Activated CD4-positive, CD25-positive, alpha-beta regulatory T cell (primary cell): Measurements from ENCODE around the gene BDH2.

ENCODE experiments used
- DNase-seq, 4 experiments: peaks; one replicate each; lab custom pipeline; 2025; lab: John Stamatoyannopoulos, UW

BDH2 gene

DNA sequence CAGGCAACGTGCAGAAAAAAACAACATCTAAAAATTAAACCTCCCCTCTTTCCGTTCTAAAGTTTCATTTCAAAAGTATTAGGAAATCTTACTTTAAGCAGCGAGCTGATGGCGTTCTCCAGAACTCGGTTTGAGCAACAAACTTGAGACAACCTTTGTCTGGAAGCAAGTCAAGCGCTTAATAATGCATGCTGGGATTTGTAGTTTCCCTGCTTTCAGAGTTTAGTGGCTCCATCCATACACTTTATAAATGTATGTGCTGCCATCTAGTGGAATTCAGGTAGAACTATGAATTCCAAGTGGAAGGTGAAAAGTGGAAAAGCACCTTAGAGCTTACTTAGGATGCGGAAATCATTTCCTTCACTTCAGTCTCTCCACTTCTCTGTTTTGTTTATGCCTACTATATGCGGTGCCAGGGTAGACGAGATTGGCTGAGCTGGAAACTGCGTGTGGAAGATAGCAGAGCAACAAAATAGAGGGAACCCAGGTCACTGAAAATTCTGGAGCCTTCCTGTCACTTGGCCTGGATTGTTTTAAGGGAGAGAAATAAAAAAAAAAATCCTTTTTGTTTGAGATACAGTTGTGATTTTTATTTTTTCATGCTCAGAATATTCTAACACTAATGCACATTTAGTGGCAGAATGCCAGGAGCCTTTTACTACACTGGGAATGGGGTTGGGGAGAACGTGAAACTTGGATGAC lies at the start of gene BDH2:
Gene BDH2 (minus strand): TSS at position 144 of the 702 bp plus-strand sequence. CDS start 3,580 bp downstream, outside the sequence.
- peak in 2 of 4 experiments; percentile 8 to 18 for DNase-seq

DNA sequence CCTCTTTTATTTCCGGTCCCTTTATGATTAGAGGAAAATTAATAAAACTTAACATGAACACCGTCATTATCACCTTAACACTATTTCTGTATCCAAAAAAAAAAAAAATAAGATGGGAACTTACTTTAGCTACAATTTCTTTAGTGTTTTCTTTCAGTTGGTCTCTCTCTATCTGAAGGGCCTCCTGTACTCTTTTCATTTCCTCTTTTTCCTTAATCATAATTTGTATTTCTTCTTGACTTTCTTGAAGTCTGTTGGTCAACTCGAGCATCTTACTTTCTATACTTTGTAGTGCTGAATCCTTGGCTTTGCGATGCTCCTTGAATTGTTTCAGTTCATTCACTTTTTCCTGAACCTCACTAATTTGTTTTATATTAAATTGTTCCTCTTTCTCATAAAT lies 45.3 kb upstream of the BDH2 start:
- DNase-seq = no peak

DNA sequence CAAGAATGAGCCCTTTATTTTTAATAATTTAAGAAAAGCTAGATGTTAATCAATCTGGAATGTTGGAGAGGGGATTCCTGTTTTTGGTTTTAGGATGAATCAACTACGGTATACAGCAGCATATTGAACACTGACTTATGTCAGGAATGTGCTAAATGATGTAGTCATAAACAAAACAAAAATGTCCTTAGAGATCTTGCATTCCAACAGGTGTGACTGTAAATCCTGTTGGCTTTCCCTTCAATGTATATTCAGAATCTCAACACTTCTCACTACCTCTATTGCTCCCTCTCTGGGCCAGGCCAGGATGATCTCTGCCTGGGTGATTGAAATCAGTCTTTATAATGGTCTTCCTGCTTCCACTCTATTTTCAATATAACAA lies 37.8 kb upstream of the BDH2 start:
- DNase-seq = no peak

DNA sequence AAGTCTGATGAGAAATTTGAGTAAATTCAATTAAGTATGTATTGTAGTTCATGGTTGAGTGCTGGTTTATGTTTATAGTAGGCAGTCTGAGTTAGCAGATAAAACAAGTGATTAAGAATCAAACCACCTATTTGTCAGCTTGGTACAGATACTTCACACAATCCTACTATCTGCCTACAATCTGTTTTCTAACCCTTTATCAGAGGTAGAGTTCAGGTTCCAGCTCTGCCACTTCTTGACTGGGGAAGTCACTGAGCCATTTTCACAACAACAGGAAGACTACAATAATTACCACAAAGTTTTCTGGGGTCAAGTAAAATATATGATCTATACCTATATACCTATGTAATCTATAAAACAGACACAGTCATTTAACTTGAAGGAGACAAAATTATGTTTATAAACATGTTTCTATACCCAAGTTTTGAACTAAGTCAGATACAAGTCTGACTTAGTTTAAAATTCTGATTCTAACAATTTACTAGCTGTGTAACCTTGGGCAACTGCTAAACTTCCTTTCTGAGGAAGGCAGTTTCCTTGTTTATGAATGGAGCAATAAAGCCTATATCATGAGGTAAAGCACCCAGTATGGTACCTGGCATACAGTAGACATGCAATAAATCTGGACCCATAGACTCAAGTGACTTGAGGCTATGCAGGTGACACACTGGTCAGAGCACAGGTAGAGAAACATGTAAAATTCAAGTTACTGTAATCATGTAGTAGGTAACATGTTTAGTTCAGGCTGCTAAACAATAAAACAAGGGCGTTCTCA lies 37.2 kb upstream of the BDH2 start:
- DNase-seq = no peak

DNA sequence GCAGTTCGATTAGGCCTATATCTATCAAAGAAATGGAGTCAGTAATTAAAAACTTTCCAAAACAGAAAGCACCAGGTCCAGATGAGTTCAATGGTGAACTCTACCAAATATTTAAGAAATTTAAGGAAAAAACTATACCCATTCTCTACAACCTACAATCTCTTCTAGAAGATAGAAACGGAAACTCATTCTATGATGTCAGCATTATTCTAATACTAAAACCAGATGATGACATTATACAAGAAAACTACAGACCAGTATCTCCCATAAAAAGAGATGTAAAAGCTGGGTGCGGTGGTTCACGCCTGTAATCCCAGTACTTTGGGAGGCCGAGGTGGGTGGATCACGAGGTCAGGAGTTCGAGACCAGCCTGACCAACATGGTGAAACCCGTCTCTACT lies 29.5 kb upstream of the BDH2 start:
- DNase-seq = no peak

DNA sequence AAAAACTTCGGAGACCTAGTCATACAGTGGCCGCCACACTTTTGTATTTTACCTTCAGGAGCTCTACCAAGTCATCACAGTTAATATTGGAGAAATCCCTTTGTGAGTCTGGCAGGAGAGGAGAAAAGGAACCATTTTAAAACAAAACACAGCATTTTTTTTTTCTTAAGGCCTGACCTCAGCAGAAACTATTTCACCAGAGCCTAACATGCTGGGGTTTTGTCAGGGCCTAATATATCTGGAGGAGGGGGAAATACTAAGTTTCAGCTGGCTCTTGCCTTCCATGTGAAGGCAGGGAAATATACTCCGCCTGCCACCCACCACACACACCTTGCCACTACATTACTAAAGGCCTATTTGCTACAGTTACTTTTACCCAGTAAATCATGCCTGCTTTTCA lies 26.5 kb upstream of the BDH2 start:
- no peak for DNase-seq

GRCh38 chr4:103123114-103123513 lies 23.5 kb upstream of the BDH2 start:
- no peak for DNase-seq

DNA sequence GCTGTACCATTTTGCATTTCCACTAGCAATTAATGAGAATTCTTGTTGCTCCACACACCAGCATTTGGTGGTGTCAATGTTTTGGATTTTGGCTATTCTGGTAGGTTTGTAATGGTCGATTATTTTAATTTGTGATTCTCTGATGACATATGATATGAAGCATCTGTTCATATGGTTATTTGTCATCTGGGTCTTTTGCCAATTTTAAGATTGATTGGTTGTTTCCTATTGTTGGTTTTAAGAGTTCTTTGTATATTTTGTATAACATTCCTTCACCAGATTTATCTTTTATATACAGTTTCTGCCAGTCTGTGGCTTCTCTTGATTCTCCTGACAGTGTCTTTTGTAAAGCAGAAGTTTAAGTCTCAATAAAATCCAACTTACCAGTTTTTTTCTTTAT lies 18.5 kb upstream of the BDH2 start:
- no peak for DNase-seq

DNA sequence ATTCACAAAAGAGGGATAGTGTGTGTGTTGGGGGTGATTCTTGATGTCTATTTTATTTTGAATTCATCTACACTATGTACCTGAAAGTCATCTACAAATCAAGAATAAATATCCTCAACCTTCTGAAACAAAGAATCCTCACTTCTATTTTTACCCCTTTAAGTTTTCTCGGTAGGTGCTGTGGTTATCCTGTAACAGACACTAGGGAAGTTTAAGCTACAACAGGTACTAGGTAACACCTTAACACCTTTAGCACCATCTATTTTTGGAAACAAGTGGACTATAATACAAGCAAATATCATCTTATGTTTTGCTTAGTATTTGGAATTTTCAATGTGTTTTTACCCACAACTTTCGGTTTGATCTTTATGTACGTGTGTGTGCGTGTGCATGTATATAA lies 12.0 kb upstream of the BDH2 start:
- no peak for DNase-seq

GRCh38 chr4:103108542-103108941 lies 8.9 kb upstream of the BDH2 start:
- DNase-seq = no peak

DNA sequence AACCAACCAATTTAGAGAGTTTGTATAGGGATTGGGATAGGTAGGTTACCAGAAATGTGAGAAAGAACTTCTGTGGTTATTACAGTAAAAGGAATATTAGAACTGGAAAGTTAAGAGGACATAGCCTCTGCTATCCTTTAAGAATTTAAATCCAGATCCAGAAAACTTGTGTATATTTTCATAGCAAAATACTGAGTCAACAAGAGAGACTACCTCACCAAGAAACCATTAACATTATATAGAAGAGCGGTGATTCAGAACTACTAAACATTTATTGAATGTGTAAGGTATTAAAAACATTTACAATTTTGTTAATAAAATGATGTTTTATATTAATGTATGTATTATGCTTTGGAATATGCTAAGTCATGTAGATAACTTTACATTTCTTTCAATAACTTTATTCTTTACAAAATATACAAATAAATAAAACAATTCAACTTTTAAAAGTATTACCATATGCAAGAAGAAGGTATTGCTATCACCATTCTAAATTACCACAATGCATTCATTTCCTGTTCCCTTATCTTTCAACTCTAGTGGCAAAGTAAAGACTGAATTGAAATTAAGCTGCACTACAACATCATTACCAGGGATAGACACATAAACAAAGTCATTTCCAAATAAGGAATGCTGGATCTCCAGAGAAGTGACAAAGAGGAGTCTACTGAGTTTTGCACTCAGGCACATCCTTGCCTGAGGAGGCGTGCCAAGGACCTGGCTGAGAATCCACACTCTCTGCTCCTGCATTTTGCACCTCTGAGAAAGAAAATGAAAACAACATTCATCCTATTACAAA lies 6.1 kb upstream of the BDH2 start:
- DNase-seq = no peak

DNA sequence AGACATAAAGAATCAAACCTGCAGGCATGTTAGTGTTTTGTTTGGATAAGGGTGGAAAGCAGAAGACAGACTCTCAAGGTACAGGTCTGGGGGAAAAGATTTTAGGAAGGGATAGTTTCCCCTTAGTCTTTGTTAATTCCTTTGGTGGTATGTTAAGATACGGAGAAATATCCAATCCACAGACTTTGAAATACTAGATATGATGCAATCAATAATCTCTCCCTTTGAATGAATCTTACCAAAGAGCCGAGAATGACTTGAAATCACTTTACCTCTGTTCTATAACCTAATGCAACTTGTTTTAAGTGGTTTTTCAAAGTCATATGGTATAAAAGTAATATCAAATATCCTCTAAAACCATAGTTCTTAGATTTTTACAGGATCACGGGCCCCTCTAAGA lies 5.3 kb upstream of the BDH2 start:
- no peak for DNase-seq

- no peak for DNase-seq
Observed at GRCh38 chr4:103100691-103101090, 1.1 kb upstream of the BDH2 start.

DNA sequence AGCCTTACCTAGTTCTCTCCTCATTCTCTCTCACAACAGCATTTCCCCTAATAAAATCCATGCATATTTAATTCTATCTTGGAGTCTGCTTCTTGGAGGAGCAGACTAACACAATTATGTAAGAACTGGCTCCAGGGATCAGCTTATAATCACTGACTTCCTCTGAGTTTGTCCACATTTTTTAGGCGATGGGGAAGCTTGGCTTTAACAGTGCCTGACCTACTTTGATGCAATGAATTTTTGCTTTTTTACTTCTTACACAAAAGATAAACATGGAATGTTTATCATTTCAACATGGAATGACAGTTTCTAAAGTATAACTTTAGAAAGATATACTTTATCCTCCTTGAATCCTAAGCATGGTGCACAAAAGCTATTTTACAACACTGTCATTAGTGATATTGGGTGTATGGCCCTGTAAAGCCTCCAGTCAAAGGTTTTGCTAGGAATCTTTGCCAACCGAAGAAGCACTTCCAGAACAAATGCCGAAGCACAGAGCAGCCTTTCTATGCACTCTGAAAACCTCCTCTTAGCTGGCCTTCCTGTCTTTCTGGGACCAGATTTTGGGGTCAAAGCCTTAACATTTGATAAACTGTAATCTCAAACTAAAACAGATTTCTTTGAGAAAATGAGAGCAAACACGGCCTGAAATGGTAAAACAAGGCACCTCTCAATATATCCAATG lies 736 bp downstream of the BDH2 start:
- no peak for DNase-seq

DNA sequence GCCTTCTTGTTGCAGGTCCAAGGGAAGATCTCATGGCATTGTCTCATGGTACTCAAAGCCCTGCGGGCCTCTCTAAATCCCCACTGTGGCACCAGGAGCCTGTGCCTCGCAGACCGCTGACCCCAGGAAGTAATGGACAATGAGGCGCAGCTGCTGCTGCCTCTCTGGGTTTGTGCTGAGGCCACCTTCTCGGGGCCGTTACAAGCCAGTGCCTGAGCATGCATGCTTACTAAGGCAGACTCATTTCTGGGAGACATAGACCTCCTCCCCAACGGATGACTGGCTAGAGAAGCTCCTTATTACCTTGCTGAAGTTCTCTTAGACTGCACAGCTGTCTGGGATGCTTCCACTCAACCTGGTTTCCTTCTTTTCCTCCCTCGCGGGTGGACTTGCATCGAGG lies 1.3 kb downstream of the BDH2 start:
- no peak for DNase-seq

GRCh38 chr4:103097112-103097511 lies 2.5 kb downstream of the BDH2 start:
- DNase-seq = no peak

DNA sequence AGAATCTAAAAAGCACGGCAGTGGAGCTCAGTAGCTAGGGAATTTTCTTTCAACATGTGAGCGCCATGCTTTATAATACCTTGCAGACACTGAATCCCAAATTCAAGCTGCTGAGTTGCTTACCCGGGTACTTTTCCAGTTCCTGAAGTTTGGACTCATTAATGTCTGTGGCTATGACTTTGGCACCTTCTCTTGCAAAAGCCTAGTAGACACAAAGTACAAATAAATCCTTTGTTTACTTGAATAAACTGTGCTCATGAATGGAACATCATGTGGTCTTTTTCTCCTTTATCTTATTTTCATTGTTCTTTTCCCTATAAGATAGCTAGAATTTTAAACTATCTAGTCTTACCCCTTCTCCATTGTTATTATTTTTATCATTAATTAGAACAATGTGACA lies 4.6 kb downstream of the BDH2 start:
- DNase-seq = no peak

GRCh38 chr4:103092245-103092644 lies 7.4 kb downstream of the BDH2 start:
- DNase-seq = no peak

DNA sequence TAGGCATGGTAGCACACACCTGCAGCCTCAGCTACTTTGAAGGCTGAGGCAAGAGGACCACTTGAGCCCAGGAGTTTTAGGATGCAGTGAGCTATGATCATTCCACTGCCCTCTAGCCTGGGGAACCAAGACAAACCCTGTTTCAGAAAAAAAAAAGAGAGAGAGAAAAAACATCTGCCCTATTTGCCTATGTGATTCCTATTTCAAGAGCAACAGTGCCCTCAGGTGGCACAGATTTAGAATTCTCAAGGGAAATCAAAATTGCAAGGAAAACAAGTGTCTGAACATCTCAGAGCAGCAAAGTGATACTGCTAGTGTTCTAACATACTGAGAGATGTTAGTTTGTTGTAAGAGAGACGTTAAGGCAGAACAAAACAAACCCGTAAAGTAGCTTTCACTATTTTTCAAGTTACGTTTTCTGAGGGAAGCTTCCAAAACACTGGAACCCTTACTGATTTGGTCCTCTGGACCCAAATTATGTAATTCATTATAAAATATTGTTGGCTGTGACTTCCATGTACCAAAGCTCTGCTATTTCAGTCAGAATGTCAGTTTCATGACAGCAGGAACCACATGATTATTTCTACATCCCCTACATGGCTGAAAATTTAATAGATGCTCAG lies 7.9 kb downstream of the BDH2 start:
- peak in 3 of 4 experiments; percentile 1 to 11 (median 8) for DNase-seq

DNA sequence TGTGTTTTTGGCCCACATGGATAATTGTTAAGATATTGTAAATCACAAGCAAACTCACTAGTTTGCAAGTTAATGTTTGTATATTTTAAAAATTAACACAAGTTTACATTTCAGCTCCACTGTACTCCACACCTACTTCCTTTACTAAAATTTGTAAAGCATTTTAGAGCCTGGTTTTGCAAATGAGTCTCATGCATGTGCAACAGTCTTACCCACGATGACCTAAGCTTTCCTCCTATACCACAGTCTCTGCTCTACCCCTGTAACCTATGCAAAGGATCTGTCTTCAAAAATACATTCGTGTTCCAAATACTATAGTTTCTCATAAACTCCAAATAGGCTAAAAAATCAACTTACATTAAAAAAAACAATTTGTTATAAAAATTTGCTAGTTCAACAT lies 10.2 kb downstream of the BDH2 start:
- DNase-seq = no peak

- no peak for DNase-seq
Observed at GRCh38 chr4:103086551-103086950, 13.1 kb downstream of the BDH2 start.
